GM12872 (cell line): Measurements from ENCODE around the gene COP1.

Source experiments
- CTCF ChIP-seq: IDR thresholded peaks from 3 replicates; pipeline ENCODE4 v1.5.1; 2011; ENCODE audit warnings: low read depth, mild to moderate bottlenecking, low read length, moderate library complexity; ENCODE audit not compliant: insufficient read depth

Gene COP1

GRCh38 chr1:176096015-176096414 lies 111.1 kb downstream of the COP1 start:
- no peak for TF ChIP-seq CTCF

- TF ChIP-seq CTCF, result no peak
Measured at GRCh38 chr1:176090766-176091165, 116.3 kb downstream of the COP1 start.

GRCh38 chr1:176073524-176074157 lies 133.4 kb downstream of the COP1 start:
- TF ChIP-seq CTCF, result peak; percentile 62; the same call in 2 of the 3 replicates

- TF ChIP-seq CTCF, result no peak
Measured at GRCh38 chr1:176068901-176069300, 138.2 kb downstream of the COP1 start.

- TF ChIP-seq CTCF, result no peak
Measured at GRCh38 chr1:176068256-176068655, 138.8 kb downstream of the COP1 start.

- no peak for TF ChIP-seq CTCF
Measured at GRCh38 chr1:176066709-176067108, 140.4 kb downstream of the COP1 start.

GRCh38 chr1:176058686-176059085 lies 148.4 kb downstream of the COP1 start:
- no peak for TF ChIP-seq CTCF
